Measurements from ENCODE around the gene ZNF609.

The ZNF609 gene

DNA sequence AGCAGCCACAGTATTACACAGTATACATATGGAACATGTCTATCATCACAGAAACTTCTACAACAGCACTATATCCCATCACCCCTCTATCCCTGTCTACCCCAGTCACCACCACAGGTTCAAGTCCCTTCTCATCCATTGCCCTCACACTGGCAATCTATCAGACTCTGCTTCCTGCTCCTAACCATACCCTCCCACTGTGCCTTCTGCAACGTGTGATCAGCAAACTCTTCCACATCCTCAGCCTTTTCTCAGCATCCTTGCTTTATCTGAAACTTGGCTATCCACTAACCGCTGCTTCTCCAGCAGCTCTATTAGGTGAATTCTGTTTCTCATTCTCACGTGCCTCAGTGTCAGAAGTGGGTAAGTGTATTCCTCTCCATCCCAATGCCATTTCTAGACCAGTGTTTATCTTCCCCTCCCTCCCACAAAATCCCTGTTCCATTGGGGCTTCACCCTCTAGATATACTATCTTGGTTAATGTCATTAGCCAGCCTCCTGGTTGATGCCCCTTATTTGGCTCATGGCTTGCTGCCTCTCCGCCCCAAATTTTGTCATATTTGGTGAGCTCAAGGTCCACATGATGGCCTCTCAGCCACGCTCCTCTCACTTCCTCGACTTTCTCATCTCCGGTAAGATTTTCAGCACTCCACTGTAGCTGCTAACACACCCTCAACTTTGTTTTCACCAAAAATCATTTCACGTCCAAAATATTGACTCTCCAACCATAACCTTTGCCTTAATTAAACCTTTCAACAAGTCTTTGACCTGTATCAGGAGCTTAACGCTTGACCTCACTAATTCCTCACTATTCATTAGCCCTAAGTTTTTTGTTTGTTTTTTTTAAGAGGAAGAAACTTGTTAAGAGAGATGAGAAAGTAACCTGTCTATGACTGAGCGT is 245.9 kb downstream of the ZNF609 start:
- TF ChIP-seq CTCF (conservative IDR thresholded peaks at IDR 0.05; ENCODE audit: low read depth) = no peak
- no peak overlapping the region for H3K27ac ChIP-seq
- CTCF ChIA-PET = interaction anchor here (0.6 kb wide), 1 partner anchor 496 kb away, joined by 3 read pairs; no protein-coding TSS in a partner anchor
- POLR2A ChIA-PET (ENCODE audit: low non-redundant PET) = no interaction called here
- no peak for DNase-seq (ENCODE audit: low spot score)

DNA sequence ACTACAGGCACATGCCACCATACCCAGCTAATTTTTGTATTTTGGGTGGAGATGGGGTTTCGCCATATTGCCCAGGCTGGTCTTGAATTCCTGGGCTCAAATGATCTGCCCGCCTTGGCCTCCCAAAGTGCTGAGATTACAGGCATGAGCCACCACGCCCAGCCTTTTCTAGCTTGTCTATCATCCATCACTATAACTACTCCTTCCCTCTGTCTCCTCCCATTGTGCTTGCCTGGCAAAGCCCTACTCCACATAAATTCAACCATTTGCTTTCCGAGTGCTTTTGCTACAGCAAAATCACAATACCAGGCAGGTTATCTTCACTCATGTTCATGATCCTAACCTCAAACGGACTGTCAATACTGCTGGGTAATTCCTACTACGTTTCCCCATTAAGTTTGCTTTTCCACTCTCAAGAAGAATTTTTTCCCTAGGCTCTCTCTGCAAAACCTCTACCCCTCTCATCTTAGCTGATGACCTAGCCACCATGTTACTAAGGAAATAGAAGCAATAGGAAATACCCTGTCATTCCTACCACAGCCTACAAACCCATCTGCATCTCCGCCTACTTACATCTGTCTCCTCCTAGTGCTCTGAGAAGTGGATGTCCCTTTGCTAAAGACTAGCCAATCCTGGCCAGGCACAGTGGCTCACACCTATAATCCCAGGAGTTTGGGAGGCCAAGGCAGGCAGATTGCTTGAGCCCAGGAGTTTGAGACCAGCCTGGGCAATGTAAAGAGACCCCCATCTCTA is 250.5 kb downstream of the ZNF609 start:
- no peak overlapping the region for H3K27ac ChIP-seq
- TF ChIP-seq CTCF (conservative IDR thresholded peaks at IDR 0.05; ENCODE audit: low read depth) = no peak
- DNase-seq (ENCODE audit: low spot score) = no peak
- ChIA-PET POLR2A (ENCODE audit: low non-redundant PET) (interaction anchor here (0.7 kb wide), 1 partner anchor 168 kb away, joined by 3 read pairs; no protein-coding TSS in a partner anchor), CTCF (interaction anchor here (0.6 to 1.3 kb wide), 2 partner anchors 24 to 455 kb away, joined by 3 read pairs; no protein-coding TSS in a partner anchor)

- ChIA-PET POLR2A (ENCODE audit: low non-redundant PET) (no interaction called here), CTCF (interaction anchor here (0.6 to 1.3 kb wide), 4 partner anchors 16 to 1232 kb away, joined by 4 to 7 read pairs (median 6); no protein-coding TSS in a partner anchor)
- no peak for TF ChIP-seq CTCF (conservative IDR thresholded peaks at IDR 0.05; ENCODE audit: low read depth)
- no peak overlapping the region for H3K27ac ChIP-seq
- DNase-seq (ENCODE audit: low spot score) = no peak
Measured at GRCh38 chr15:64712353-64712752, 252.0 kb downstream of the ZNF609 start.

DNA sequence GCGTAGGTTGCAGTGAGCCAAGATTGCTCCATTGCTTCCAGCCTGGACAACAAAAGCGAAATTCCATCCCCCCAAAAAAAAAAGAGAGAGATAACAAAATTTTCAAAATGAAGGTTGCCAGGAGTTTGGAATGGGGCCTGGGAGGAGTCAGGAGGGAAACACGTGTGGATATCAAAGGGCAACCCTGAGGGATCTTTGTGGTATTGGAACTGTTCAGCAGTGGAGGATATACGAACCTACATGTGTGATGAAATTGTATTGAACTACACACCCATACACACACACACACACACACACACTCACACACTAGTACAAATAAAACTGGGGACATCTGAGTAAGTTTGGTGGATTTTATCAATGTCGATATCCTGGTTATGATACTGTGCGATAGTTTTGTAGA is 253.2 kb downstream of the ZNF609 start:
- no peak overlapping the region for H3K27ac ChIP-seq
- ChIA-PET CTCF (no interaction called here), POLR2A (ENCODE audit: low non-redundant PET) (no interaction called here)
- no peak for DNase-seq (ENCODE audit: low spot score)
- no peak for TF ChIP-seq CTCF (conservative IDR thresholded peaks at IDR 0.05; ENCODE audit: low read depth)

- no peak overlapping the region for H3K27ac ChIP-seq
- CTCF ChIA-PET = interaction anchor here (0.6 to 1.0 kb wide), 4 partner anchors 11 to 562 kb away, joined by 3 to 4 read pairs (median 3); no protein-coding TSS in a partner anchor
- POLR2A ChIA-PET (ENCODE audit: low non-redundant PET) = no interaction called here
- DNase-seq (ENCODE audit: low spot score) = no peak
- TF ChIP-seq CTCF (conservative IDR thresholded peaks at IDR 0.05; ENCODE audit: low read depth) = no peak
Measured at GRCh38 chr15:64716452-64716851, 256.1 kb downstream of the ZNF609 start.

DNA sequence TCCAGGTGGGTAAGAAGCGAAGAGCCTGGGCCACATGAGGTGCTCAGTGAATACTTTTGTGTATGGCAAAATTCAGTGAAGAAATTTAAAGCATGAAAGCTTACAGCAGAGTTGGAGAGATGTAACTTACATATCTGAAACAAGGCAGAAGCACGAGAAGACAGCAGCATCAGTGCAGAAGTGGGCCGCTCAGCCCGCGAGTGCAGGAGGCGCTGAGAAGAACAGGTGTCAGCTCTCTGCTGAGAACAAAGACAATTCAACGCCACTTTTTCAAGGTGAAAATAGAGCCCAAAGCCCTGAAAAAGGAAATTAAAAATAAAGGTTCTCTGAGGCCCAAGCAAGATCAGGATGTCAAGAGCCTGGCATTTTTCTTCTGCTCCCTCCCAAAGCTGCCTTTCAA is 256.8 kb downstream of the ZNF609 start:
- DNase-seq (ENCODE audit: low spot score) = no peak
- CTCF ChIA-PET = interaction anchor here (0.7 to 1.3 kb wide), 4 partner anchors 10 to 337 kb away, joined by 3 to 4 read pairs (median 3); no protein-coding TSS in a partner anchor
- TF ChIP-seq CTCF (conservative IDR thresholded peaks at IDR 0.05; ENCODE audit: low read depth) = no peak
- no peak overlapping the region for H3K27ac ChIP-seq
- POLR2A ChIA-PET (ENCODE audit: low non-redundant PET) = no interaction called here

Data from RWPE1 (cell line).